Stimulated activated CD4-positive, alpha-beta T cell treated with anti-CD3 and anti-CD28 coated beads, Interleukin-1b, Interleukin-23, amount 100 ng/mL, for 4 hours (primary cell): ENCODE measurements around the gene CLDN4.
"Not testable (repeated sequence)": the region's sequence is repeated elsewhere in the genome, so short reads cannot be mapped to it uniquely, and the experiment has no call there.

Source experiments
- DNase-seq, 2 donors: peaks; one replicate each; pipeline ENCODE4 v3.0.0-alpha.2; 2020; ENCODE audit warnings: low read depth in 2 of 2

CLDN4 gene, protein sequence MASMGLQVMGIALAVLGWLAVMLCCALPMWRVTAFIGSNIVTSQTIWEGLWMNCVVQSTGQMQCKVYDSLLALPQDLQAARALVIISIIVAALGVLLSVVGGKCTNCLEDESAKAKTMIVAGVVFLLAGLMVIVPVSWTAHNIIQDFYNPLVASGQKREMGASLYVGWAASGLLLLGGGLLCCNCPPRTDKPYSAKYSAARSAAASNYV

DNA sequence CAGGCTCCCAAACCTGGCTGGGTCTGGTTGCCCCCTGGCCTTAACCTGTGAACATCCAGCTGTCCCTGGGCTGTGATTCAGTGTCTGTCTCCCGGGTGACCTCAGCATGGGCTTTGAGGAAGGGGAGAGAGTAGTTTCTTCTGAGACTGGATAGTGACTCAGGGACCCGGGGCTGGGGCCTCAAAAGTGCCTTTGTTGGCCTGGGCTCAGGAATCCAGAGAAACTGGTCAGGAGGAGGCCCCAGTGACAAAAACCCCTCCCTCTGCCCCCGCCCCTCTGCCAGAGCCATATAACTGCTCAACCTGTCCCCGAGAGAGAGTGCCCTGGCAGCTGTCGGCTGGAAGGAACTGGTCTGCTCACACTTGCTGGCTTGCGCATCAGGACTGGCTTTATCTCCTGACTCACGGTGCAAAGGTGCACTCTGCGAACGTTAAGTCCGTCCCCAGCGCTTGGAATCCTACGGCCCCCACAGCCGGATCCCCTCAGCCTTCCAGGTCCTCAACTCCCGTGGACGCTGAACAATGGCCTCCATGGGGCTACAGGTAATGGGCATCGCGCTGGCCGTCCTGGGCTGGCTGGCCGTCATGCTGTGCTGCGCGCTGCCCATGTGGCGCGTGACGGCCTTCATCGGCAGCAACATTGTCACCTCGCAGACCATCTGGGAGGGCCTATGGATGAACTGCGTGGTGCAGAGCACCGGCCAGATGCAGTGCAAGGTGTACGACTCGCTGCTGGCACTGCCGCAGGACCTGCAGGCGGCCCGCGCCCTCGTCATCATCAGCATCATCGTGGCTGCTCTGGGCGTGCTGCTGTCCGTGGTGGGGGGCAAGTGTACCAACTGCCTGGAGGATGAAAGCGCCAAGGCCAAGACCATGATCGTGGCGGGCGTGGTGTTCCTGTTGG, at the start of gene CLDN4:
Gene CLDN4, plus strand, starts transcription at position 316 of the 903 bp plus-strand sequence. Its CDS starts 206 bp downstream, at position 522.
- DNase-seq, result no peak

DNA sequence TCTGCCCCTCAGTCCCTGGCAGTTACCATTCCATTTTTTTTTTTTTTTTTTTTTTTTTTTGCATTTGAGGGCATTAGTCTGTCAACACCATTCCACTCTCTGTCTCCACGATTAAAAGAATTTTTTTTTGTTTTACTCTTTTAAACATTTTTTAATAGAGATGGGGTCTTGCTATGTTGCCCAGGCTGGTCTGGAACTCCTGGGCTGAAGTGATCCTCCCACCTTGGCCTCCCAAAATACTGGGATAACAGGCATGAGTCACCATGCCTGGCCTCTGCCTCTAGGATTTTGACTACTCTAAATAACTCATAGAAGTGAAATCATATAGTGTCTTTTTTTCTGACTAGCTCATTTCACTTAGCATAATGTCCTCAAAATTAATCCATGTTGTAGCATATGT, 44.2 kb upstream of the CLDN4 start:
- no peak for DNase-seq

DNA sequence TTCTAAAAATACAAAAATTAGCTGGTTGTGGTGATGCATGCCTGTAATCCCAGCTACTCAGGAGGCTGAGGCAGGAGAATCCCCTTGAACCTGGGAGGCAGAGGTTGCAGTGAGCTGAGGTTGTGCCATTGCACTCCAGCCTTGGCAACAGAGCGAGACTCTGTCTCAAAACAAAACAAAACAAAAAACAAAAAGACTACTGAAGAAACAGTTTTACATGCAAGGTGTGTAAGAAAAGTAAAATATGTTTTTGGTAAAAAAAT, 43.1 kb upstream of the CLDN4 start:
- DNase-seq, result not testable (repeated sequence)

DNA sequence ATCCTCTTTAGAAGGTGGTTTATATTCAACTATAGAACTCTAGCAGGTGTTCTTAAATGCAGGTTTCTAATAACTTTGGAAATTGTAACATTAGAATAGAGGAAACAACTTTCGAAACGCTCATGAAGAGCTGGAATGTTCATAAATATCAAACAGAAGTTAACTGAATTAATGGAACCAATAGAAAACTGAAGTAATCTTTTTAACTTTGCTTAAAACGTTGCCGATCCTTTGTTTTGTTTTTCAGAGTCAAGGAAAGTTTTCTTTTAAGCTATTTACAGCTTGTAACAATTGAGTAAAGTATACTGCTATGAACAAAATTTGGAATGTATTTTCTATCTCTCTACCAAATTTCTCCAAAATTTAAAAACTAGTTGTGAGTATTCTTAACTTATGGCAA, 41.7 kb upstream of the CLDN4 start:
- DNase-seq, result no peak

DNA sequence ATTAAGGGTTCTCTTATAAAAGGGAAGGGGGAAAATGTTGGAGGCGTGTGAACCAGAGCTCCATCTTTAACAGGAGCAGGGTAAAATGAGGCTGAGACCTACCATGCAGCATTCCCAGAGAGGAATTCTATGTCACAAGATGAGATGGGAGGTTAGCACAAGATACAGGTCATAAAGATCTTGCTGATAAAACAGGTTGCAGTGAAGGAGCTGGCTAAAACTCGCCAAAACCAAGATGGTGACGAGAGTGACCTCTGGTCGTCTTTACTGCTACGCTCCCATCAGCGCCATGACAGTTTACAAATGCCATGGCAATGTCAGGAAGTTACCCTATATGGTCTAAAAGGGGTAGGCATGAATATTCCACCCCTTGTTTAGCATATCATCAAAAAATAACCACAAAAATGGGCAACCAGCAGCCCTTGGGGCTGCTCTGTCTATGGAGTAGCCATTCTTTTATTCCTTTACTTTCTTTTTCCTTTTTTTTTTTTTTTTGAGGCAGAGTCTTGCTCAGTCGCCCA, 39.6 kb upstream of the CLDN4 start:
- not testable (repeated sequence) for DNase-seq

DNA sequence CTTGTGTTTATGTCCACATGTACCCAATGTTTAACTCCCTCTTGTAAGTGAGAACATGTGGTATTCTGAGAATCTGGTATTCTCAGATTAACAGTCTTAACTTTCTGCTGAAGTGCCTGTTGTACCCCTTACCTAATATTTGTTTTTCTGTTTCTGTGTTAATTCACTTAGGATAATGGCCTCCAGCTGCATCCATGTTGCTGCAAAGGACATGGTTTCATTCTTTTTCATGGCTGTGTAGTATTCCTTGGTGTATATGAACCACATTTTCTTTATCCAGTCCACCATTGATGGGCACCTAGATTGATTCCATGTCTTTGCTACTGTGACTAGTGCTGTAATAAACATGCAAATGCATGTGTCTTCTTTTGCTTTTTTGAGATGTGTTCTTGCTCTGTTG, 35.6 kb upstream of the CLDN4 start:
- DNase-seq, result not testable (repeated sequence)

DNA sequence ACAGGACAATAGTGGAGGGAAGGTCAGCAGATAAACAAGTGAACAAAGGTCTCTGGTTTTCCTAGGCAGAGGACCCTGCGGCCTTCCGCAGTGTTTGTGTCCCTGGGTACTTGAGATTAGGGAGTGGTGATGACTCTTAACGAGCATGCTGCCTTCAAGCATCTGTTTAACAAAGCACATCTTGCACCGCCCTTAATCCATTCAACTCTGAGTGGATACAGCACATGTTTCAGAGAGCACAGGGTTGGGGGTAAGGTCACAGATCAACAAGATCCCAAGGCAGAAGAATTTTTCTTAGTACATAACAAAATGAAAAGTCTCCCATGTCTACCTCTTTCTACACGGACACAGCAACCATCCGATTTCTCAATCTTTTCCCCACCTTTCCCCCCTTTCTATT, 34.1 kb upstream of the CLDN4 start:
- not testable (repeated sequence) for DNase-seq

DNA sequence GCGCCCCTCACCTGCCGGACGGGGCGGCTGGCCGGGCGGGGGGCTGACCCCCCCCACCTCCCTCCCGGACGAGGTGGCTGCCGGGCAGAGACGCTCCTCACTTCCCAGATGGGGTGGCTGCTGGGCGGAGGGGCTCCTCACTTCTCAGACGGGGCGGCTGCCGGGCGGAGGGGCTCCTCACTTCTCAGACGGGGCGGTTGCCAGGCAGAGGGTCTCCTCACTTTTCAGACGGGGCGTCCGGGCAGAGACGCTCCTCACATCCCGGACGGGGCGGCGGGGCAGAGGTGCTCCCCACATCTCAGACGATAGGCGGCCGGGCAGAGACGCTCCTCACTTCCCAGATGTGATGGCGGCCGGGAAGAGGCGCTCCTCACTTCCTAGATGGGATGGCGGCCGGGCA, 33.6 kb upstream of the CLDN4 start:
- not testable (repeated sequence) for DNase-seq

DNA sequence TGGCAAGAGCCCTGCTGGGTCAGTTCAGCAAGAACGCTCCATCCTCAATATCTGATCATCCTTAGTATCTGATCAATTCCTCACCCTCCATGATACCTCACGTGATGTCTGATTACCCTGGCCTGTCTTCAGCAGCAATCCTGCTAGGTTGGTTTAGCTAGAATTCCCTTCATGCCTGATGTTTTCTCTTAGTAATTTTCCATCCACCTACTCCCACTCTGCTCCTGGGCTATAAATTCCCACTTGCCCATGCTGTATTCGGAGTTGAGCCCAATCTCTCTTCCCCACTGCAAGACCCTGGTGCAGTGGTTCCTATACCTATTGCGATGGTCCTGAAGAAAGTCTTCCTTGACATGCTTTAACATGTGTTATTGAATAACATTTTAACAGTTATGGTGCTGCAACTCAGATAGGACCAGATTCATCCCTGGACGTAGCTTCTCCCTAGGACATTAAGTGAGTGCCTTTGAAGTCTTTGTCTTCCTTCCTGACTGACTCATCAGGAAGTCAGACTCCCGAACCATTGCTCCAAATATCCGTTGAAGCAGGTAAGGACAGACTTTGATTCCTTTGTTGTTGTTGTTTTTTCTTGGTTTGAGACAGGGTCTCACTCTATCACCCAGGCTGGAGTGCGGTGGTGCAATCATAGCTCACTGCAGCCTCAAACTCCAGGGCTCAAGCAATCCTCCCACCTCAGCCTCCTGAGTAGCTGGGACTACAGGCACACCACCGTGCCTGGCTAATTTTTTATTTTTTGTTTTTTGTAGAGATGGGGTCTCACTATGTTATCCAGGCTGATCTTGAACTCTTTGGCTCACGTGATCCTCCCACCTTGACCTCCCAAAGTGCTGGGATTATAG, 31.3 kb upstream of the CLDN4 start:
- DNase-seq, result no peak

DNA sequence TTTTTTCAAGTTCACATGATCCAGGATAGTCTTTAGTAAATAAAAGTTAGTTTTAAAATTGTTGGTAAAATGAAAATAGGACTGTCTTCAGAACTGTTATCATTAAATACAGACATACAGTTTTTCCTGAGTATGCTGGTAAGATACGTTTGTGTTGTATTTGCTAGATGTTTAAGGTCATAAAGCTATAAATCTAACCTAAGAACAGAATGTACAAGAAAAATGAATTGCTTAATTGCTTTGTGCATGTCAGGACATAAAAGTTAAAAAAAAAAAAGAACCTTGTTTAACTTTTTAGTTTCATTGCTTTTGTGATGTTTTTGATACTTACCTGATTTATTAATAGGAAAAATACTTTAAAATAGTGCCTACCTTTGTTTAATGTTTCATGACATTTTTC, 29.2 kb upstream of the CLDN4 start:
- DNase-seq, result no peak

DNA sequence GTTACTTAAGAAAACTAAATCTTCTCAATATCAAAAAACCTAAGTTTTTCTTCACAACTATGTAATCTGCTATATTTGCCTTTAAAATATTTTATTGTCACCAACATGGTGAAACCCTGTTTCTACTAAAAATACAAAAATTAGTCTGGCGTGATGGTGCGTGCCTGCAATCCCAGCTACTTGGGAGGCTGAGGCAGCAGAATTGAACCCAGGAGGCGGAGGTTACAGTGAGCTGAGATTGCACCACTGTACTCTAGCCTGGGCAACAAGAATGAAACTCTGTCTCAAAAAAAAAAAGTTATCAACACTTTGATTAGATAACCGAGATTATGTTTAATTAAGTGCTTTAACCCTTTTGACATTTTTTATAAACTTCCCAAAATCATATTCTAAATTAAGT, 28.3 kb upstream of the CLDN4 start:
- DNase-seq, result no peak

DNA sequence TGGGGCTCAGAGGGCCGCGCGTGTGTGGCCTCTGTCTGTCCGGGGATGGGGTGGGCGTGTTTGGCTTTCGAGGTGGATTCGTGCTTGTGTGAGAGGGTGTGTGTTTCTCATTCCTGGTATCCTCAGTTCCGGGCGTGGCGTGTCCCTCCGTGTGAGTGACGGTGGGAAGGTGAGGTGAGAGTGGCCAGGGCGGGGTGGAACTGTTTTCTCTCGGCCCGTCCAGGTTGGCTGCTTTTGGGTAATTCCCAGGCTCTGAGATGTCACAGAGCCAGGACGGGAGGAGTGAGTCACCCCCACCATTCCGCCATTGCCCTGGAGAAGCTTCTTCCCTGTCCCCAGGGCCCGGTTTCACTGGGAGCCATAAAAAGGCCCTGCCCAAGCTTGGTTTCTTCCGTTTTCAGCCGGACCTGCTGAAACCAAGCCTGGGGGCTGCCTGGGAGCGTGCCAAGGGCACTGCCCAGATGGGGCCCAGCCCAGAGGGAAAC, 21.3 kb upstream of the CLDN4 start:
- no peak for DNase-seq

DNA sequence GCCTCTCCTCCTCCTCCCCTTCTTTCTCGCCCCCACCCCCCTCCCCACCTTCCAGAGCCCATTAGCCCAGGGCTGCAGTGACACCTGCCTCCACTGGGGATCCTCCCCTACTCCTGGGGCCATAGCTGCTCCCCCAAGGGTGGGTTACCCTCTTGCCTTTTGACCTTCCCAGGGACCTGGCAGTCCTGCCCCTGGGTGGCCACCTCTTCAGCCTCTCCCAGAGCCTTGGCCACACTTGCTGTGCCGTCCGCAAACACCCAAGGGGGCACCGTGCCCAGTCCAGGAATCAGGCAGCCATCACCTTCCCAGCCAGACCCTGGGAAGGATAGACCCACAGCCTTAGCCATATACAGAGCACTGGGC, 19.8 kb upstream of the CLDN4 start:
- no peak for DNase-seq

DNA sequence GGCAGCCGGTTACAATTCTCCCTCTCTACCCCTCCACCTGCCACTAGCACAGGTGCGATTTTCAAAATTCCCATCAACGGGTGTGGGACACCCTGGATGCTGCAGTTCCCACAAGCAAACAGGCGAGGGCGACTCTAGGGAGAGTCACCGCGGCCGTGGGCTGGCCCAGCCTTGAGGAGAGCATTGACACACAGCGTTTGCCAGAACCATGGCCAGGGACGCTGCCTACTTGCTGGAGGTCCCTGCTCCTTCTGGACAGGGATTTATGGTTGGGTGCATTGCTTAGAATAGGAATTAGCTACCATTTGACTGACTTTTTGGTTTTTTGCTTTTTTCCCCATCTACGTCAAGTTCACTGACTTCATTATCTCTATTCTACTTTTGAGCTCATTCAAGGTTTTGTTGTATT, 19.0 kb upstream of the CLDN4 start:
- peak; percentile 30 to 46 for DNase-seq

DNA sequence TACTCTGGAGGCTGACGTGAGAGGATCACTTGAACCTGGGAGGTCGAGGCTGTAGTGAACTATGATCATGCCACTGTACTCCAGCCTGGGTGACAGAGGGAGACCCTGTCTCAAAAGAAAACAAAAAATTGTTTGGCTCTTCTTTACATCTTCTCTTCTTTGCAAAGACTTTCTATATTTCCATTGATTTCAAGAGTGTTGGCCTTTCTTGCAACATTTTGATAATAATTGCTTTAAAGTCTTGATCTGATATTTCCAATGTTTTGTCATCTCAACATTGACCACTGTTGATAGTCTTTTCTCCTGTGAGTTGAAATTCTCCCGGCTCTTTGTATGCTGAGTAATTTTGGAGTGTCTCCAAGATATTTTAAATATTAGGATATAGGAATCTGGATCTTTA, 17.8 kb upstream of the CLDN4 start:
- DNase-seq, result no peak

DNA sequence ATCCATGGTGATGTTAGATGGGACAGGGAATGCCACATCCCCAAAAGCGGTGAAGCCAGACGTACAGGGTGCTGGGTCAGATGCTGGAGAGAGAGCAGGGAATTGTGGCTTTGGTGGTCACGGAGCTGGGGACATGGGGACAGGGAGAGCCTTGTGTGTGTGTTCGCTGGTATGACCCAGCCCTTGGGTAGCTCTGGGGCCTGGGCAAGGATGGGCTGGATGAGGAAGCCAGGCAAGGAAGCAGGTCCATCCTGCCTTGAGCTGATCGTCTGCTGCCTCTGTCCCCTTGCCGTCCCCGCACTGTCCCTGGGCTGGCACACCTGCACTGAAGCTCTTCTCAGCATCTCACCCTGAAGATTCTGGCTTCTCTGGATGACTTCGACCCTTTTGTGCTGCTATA, 15.4 kb upstream of the CLDN4 start:
- DNase-seq, result no peak

DNA sequence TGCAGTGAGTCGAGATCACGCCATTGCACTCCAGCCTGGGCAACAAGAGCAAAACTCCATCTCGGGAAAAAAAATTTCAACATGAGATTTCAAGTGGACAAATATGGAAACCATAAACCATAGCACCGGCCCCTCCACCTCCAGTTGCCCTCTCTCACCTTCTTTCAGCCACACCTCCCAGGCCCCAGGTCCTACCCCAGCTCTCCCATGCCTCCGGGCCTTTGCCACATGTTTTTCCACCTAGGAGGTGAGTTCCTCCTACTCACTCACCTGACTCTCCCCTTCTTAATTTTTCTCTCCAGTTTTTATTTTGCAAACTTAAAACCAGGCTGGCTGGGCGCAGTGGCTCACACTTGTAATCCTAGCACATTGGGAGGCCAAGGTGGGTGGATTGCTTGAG, 13.7 kb upstream of the CLDN4 start:
- DNase-seq, result no peak

DNA sequence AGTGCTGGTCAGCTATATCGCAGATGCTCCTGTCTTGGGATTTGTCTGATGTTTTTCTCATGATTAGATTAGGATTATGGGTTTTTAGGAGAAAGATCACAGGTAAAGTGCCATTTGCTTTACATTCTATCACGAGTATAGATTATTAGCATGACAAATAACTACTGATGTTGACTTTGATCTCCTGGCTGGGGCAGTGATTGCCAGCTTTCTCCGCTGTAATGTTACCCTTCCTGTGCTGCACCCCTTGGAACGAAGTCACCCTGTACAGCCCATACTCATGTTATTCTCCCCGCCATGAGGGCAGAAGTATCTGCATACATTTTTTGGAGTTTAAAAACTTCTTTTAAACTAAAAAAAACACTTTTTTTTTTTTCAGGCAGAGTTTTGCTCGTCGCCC, 10.8 kb upstream of the CLDN4 start:
- no peak for DNase-seq

DNA sequence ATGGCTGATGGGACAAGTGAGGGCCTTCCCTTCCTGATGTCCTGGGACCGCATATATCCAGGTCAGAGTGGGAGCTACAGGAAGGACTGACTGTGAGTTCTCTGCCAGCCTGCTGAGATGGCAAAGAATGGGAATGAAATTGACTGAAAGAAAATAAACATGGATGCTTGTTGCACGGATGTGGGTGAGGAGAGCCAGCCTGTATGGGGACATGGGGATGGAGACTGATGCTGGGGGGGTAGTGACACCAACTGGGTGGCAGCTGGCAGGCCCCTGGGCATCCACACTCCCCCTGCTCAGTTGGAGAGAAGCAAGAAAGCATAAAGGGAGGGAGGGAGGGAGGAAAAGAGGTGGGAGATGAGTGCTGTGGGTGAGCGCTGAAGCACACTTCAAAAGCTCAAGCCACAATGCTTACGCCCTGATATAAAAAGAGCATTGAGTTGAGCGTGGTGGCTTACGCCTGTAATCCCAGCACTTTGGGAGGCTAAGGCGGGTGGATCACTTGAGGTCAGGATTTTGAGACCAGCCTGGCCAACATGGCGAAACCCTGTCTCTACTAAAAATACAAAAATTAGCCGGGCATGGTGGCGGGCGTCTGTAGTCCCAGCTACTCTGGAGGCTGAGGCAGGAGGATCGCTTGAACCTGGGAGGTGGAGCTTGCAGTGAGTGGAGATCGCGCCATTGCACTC, 9.1 kb upstream of the CLDN4 start:
- not testable (repeated sequence) for DNase-seq

DNA sequence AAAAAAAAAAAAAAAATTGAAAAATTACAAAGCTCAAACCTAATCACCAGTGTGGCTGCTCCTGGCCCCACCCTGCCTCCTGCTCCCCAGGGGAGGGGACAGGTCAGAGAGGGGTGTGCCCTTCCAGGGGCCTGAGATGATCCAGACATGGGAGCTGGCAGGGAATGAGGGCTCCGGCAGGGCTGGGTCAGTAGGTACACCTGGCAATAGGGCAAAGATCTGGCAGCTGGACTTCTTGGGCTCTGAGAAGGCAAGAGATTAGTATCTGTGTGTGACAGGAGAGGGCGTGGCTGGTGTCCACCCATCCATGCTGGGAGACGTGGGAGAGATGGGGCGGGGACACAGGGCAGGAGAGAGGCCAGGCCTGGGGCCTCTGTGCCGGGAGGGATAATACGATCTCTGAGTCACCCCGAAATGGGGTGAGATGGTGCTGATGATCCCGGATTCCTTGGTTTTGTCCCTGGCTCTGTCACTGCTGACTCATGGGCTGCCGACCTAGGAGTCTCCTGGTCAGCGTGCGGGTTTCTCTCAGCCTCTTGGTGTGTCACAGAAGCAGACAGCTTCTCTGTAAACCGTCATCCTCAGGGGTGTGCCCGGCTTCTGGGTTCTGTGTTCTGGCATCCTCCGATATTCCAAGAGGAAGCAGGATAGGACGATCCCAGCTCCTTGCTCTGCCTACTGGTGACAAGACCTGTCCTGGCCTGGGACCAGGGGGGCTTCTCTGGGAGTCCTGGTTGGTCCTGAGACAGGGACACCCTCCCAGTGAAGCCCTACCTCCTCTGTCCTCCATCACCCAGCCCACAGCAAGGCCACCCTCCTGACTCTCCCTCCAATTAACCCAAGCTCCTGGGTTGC, 8.2 kb upstream of the CLDN4 start:
- DNase-seq, result no peak

DNA sequence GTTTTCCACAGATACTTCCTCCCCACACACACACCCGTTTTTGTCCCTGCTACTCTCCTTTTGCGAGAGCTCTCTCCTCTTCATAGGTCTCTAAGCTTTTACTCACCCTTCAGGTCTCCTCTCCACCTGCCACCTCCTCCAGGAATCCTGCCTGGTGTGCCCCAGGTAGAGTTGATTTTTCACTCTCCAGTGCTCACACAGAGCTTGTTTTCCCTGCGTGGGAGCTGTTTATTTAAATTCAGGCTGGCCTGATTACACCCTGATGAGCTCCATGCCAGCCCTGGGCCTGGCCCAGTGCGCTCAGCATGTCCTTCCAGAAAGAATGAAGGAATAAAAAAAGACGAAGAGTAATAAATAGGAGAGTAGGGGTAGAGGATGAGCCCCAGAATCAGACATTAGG, 7.5 kb upstream of the CLDN4 start:
- no peak for DNase-seq
